Measurements from ENCODE around the gene KCNJ12. TPM values are rescaled to one million over a fixed set of nuclear protein-coding genes. Genes with fewer than 3 reads are reported as not detected.

Gene KCNJ12
- total and polyA plus RNA-seq, 12 donors: 2.8 to 14.7 (median 8.5) TPM

GRCh38 chr17:21357696-21358656 lies 18.2 kb upstream of the KCNJ12 start:
- peak in 7 of 8 donors; percentile 18 to 80 (median 55) for ATAC-seq
- no peak for DNase-seq
- intact Hi-C loops (cut with DNase I): no loop called here
- H3K4me1 ChIP-seq: peaks cover 8 to 27% (median 21%) of the 10 kb centered on the region in 9 donors
- peak overlapping the region in 6 of 10 donors; percentile 22 to 71 (median 54) for H3K27ac ChIP-seq
- H3K27me3 ChIP-seq: no peaks in the 10 kb centered on the region
- no peak overlapping the region for H3K4me3 ChIP-seq
- WGBS, 2 donors: 63 to 64% methylated on average over 10 of the region's 10 CpGs
- no peaks in the 10 kb centered on the region for H3K36me3 ChIP-seq
- H3K9me3 ChIP-seq: no peaks in the 10 kb centered on the region
- TF ChIP-seq CTCF (IDR thresholded peaks at IDR 0.05): no peak

GRCh38 chr17:21358682-21359482 lies 17.3 kb upstream of the KCNJ12 start:
- 22 to 30% methylated on average over 12 of the region's 12 CpGs for WGBS, 2 donors
- Histone ChIP-seq H3K9me3 (no peaks in the 10 kb centered on the region), H3K4me1 (peaks cover 8 to 27% (median 21%) of the 10 kb centered on the region in 9 donors), H3K27ac (peak overlapping the region in 8 of 10 donors; percentile 22 to 71 (median 53)), H3K36me3 (no peaks in the 10 kb centered on the region), H3K4me3 (no peak overlapping the region), H3K27me3 (no peaks in the 10 kb centered on the region)
- ATAC-seq: peak; percentile 65 to 95 (median 88)
- no peak for TF ChIP-seq CTCF (IDR thresholded peaks at IDR 0.05)
- peak; percentile 29 to 40 for DNase-seq
- intact Hi-C loops (cut with DNase I): no loop called here

GRCh38 chr17:21359483-21359840 lies 16.7 kb upstream of the KCNJ12 start:
- peak overlapping the region in 6 of 10 donors; percentile 14 to 53 (median 36) for H3K27ac ChIP-seq
- no peak overlapping the region for H3K4me3 ChIP-seq
- no peaks in the 10 kb centered on the region for H3K27me3 ChIP-seq
- DNase-seq (no peak), ATAC-seq (peak in 1 of 8 donors; percentile 12)
- TF ChIP-seq CTCF (IDR thresholded peaks at IDR 0.05): no peak
- intact Hi-C loops (cut with DNase I): no loop called here
- peaks cover 8 to 27% (median 21%) of the 10 kb centered on the region in 9 donors for H3K4me1 ChIP-seq
- H3K36me3 ChIP-seq: no peaks in the 10 kb centered on the region
- no peaks in the 10 kb centered on the region for H3K9me3 ChIP-seq
- WGBS, 2 donors: 85 to 89% methylated on average over 9 of the region's 9 CpGs

- Histone ChIP-seq H3K27ac (no peak overlapping the region), H3K9me3 (no peaks in the 10 kb centered on the region), H3K36me3 (no peaks in the 10 kb centered on the region), H3K4me1 (peaks cover 8 to 27% (median 21%) of the 10 kb centered on the region in 9 donors), H3K4me3 (no peak overlapping the region), H3K27me3 (no peaks in the 10 kb centered on the region)
- intact Hi-C loops (cut with DNase I): no loop called here
- DNase-seq (no peak), ATAC-seq (no peak)
- 80 to 83% methylated on average over 7 of the region's 7 CpGs for WGBS, 2 donors
- TF ChIP-seq CTCF (IDR thresholded peaks at IDR 0.05): no peak
Measured at GRCh38 chr17:21360048-21360447, 16.1 kb upstream of the KCNJ12 start.
